Ramos (cell line): ENCODE results near the gene COPE.
"Not testable (repeated sequence)": the region's sequence is repeated elsewhere in the genome, so short reads cannot be mapped to it uniquely, and the experiment has no call there.

Experiments
- in situ Hi-C: fragments of 300-500 bp; cut with MboI; formaldehyde crosslinking; loops from one replicate; pipeline ENCODE4 v1.14.3; 2022; ENCODE audit warnings: low sequenced_read_pairs; ENCODE audit not compliant: unreplicated experiment

Gene COPE

DNA sequence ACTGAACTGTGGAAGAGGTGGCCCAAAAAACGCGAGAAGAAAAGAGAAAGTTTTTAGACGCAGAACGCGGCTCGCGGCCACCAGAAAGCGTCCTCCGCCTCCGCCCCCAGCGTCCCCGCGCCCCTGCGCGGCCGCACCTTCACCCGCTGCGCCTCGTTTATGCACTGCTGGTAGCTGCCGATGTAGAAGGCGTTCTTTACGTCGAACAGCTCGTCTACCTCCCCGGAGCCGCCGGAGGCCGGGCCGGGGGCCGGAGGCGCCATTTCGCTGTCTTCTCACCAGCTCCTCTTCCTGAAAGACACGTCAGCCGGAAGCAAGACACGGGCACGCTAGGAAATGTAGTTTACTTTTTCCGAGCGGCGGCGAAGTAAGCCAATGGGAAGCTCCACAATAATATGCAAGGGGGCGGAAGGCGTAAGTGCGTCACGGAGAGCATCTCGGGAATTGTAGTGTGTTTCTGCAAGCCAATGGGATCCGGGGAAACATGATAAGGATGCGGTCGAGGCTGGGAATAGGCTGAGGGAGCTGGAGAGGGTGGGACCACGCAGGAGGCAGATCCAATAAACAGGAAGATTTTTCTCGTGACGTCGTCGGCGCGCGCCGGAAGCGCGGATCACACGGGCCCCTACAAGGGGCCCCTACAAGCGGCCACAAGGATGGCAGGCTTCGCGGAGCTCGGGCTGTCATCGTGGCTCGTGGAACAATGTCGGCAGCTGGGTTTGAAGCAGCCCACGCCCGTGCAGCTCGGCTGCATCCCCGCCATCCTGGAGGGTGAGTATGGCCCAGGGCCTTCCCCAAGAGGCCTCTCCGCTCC, at the start of gene COPE, which contains the start of gene DDX49:
Gene COPE, minus strand, starts transcription at position 302 of the 814 bp plus-strand sequence. Its CDS starts 39 bp downstream, at position 263.
Gene DDX49, plus strand, starts transcription at position 630 of the 814 bp plus-strand sequence. Its CDS starts 27 bp downstream, at position 657.
- in situ Hi-C loops = no loop called here

DNA sequence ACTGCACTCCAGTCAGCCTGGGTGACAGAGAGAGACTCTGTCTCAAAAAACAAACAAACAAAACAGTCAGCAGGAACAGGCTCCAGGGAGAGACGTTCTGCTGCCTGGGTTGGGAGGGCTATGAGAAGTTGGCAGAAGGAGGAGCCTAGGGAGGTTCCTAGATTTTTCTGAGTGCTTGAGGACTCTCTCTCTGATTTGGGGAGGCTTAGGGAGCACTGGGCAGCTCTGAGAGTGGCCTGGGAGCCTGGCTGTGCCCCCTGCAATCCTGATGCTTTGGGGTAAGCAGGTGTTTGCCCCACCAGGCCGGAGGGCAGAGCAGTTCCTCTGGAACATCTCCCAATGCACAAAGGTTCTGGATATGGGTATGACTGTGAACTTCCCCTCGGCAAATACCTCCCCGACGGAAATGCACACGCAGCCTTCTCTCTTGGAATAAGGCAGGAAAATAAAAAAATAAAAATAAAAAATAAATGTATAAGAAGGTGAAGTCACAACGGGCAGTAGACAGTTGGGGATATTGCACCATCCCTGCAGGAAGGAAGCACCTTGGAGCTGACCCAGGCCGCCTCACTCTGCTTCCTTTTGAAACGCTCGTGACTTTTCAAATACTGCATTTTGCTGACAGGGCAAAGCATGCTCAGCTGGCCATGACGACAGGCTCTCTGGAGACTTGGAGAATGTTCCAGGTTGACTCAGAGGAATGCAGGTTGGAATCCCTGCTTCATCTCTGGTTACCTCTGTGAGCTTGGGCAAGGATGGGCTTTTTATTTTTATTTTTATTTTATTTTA, 48.4 kb upstream of the COPE start:
- in situ Hi-C loops = no loop called here

- in situ Hi-C loops = no loop called here
Measured at GRCh38 chr19:18966307-18966706, 47.1 kb upstream of the COPE start.

DNA sequence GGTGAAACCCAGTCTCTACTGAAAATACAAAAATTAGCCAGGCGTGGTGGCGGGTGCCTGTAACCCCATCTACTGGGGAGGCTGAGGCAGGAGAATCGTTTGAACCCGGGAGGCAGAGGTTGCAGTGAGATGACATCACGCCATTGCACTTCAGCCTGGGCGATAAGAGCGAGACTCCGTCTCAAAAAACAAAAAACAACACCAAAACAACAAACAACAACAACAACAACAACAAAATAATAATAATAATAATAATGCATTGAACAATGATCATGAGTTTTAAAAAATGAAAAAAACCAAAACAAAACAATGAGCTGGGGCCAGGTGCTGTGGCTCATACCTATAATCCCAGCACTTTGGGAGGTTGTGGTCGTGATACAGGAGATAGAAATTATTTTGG, 44.9 kb upstream of the COPE start:
- in situ Hi-C loops = no loop called here

DNA sequence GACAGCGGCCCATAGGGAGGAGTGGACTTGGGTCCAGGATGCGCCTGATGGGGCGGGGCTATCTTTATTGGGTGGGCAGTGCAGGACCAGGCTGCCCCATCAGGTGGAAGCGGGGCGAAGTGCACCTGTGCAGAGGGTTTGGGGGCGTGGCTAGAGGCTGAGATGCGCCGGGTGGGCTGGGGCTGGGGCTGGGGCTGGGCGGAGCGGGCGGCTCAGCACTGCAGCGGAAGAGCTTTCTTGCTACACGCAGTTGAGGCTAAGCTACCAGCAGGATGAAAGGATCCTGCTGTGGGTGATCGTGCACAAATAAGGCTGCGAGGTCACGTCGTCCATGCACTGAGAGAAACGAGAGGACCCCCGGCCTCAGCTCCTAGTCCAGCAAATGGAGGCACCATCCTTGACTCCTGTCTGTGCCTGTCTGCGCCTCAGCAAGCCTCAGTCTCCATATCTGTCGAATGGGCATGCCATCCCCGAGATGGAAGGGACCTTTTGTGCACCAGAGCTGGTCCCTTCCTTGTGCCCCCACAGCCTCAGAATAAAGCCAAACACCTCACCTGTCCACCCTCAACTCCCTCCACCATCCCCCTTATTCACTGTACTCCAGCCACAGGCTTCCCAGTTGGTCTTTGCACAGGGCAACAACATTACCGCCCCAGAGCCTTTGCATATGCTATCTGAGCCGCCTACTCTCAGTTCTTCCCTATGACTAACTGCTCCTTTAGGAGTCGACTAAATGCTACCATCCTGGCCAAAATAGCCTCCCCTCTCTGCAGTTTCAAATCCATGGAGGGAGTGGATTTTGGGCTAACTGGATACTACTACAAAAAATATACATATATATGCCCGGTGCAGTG, 42.8 kb upstream of the COPE start:
- in situ Hi-C loops = no loop called here

GRCh38 chr19:18960370-18960769, 41.2 kb upstream of the COPE start:
- in situ Hi-C loops = no loop called here

GRCh38 chr19:18955042-18955441, 35.9 kb upstream of the COPE start:
- in situ Hi-C loops = no loop called here

GRCh38 chr19:18954094-18954493, 34.9 kb upstream of the COPE start:
- in situ Hi-C loops = no loop called here

DNA sequence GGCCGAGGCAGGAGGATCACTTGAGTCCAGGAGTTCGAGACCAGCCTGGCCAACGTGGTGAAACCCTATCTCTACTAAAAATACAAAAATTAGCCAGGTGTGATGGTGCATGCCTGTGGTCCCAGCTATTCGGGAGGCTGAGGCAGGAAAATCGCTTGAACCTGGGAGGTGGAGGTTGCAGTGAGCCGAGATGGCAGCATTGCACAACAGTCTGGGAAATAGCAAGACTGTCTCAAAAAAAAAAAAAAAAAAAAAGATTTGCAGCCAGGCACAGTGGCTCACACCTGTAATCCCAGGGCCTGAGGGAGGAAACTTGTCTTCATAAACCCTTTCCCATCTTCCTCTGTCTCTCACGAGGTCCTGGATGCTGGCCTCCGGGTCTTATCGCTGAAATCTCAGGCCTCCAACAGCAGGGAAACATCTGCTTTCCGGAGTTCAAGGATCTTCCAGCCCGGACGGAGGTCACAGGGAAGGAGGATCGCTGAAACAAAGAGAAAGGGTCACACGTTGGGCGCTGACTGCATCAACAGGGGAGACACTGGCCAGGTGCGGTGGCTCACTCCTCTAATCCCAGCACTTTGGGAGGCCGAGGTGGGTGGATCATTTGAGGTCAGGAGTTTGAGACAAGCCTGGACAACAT, 33.3 kb upstream of the COPE start:
- in situ Hi-C loops = not testable (repeated sequence)

DNA sequence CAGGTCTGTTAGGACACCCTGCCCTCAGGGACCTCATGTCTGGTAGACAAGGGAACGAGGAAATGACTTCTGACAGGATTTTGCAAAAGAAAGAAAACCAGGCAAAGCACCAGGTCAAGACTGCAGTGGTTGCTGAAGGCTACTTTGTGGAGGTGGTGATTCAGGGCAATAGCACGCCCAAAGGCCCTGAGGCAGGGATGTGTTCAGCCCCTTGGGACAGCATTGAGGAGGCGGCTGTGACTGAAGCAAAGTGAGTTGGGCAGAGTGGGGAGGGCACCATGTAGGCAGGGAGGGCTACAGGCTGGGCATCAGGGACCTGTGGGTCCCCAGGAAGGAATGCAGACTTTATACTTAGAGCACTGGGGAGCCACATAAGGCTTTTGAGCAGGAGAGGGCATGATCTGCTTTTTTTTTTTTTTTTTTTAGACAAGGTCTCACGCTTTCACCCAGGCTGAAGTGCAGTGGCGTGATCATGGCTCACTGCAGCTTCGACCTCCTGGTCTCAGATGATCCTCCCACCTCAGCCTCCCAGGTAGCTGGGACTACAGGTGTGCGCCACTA, 32.6 kb upstream of the COPE start:
- in situ Hi-C loops = no loop called here

- in situ Hi-C loops = no loop called here
Measured at GRCh38 chr19:18949858-18950257, 30.7 kb upstream of the COPE start.

- in situ Hi-C loops = no loop called here
Measured at GRCh38 chr19:18948976-18949356, 29.8 kb upstream of the COPE start.

- in situ Hi-C loops = no loop called here
Measured at GRCh38 chr19:18948075-18948975, 29.1 kb upstream of the COPE start.

- in situ Hi-C loops = no loop called here
Measured at GRCh38 chr19:18946918-18947317, 27.7 kb upstream of the COPE start.

DNA sequence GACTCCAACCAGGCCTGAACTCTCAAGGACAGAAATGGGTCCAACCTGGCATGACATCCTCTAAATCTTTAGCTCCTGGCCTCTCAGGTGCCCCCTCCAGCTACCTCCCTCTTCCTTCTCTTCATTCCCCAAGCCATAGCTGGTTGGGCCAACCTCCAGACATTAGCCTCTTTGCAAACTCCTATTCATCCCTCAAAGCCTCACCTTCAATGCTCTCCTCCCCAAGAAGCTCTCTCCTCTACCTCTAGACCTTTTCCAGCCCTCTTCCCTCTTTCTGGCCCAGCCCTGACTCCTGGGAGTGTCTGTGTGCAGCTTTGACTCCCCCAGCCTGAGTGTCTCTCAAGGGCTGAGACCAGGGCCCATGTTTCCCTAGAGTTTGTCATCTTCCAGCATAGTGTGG, 27.1 kb upstream of the COPE start:
- in situ Hi-C loops = no loop called here

DNA sequence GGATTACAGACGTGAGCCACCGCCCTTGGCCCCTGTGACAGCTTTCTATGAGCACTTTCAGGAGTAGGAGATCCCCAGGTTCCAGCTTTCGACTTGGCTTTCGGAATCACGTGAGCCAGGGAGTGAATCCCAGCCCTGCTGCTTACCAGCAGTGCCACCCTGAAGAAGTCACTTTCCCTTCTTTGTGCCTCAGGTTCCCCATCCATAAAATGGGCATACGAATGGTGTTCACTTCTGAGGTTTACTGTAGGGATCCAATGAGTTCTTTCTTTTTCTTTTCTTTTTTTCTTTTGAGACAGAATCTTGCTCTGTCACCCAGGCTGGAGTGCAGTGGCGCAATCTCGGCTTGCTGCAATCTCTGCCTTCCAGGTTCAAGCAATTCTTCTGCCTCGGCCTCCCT, 26.1 kb upstream of the COPE start:
- in situ Hi-C loops = no loop called here

GRCh38 chr19:18943465-18943864, 24.3 kb upstream of the COPE start:
- in situ Hi-C loops = no loop called here

DNA sequence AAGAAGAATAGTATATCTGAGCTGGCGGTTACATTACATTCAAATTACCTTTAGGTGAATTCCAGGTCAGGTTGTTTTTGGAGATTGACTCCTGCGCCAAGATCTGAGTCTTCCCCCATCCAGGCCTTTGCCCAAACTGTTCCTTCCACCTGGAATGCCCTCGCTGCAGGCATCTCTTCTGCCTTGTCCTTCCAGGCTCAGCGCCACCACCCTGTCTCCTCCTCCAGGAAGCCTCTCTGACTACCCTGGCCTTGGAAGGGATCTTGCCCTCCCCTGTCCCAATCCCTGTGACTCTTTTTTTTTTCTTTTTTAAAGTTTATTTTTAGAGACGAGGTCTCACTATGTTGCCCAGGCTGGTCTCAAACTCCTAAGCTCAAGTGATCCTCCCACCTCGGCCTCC, 23.5 kb upstream of the COPE start:
- in situ Hi-C loops = no loop called here
